ENCODE data around the gene CBLL1. TPM values are rescaled to one million over a fixed set of nuclear protein-coding genes. Genes with fewer than 3 reads are reported as not detected.

CBLL1 gene, protein sequence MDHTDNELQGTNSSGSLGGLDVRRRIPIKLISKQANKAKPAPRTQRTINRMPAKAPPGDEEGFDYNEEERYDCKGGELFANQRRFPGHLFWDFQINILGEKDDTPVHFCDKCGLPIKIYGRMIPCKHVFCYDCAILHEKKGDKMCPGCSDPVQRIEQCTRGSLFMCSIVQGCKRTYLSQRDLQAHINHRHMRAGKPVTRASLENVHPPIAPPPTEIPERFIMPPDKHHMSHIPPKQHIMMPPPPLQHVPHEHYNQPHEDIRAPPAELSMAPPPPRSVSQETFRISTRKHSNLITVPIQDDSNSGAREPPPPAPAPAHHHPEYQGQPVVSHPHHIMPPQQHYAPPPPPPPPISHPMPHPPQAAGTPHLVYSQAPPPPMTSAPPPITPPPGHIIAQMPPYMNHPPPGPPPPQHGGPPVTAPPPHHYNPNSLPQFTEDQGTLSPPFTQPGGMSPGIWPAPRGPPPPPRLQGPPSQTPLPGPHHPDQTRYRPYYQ
- total RNA-seq = 10 to 100 TPM; 27.5 to 49.3 (median 30.4) TPM

GRCh38 chr7:107743567-107744344 lies at the start of gene CBLL1:
TSS of gene CBLL1 (plus strand) at chr7:107744142. CDS start at chr7:107744164, 22 bp downstream.
- peaks cover 0 to 4% of the 10 kb centered on the region in 2 donors for H3K4me1 ChIP-seq
- peak within 1 kb of the TSS; percentile 95 to 98 for H3K27ac ChIP-seq
- peak; percentile 94 to 96 for DNase-seq (ENCODE audit: low spot score in 2 of 2)
- H3K27me3 ChIP-seq = no peaks in the 10 kb centered on the region
- peak within 1 kb of the TSS; percentile 81 to 95 (median 94) for H3K4me3 ChIP-seq
- H3K36me3 ChIP-seq = no peaks in the 10 kb centered on the region
- no peaks in the 10 kb centered on the region for H3K9me3 ChIP-seq
- TF ChIP-seq POLR2AphosphoS5 (IDR thresholded peaks at IDR 0.05) = peak; percentile 45 to 90 (median 79)
- TF ChIP-seq POLR2A (IDR thresholded peaks at IDR 0.05) = peak; percentile 49
- TF ChIP-seq, protein P1, sequence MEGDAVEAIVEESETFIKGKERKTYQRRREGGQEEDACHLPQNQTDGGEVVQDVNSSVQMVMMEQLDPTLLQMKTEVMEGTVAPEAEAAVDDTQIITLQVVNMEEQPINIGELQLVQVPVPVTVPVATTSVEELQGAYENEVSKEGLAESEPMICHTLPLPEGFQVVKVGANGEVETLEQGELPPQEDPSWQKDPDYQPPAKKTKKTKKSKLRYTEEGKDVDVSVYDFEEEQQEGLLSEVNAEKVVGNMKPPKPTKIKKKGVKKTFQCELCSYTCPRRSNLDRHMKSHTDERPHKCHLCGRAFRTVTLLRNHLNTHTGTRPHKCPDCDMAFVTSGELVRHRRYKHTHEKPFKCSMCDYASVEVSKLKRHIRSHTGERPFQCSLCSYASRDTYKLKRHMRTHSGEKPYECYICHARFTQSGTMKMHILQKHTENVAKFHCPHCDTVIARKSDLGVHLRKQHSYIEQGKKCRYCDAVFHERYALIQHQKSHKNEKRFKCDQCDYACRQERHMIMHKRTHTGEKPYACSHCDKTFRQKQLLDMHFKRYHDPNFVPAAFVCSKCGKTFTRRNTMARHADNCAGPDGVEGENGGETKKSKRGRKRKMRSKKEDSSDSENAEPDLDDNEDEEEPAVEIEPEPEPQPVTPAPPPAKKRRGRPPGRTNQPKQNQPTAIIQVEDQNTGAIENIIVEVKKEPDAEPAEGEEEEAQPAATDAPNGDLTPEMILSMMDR (IDR thresholded peaks at IDR 0.05) = peak; percentile 52 to 74 (median 74)
- intact Hi-C loops (cut with DNase I; ENCODE audit: low total_unique reads) = loop anchor here (10.0 kb wide), 1 partner anchor 131 kb away; no protein-coding TSS in a partner anchor

DNA sequence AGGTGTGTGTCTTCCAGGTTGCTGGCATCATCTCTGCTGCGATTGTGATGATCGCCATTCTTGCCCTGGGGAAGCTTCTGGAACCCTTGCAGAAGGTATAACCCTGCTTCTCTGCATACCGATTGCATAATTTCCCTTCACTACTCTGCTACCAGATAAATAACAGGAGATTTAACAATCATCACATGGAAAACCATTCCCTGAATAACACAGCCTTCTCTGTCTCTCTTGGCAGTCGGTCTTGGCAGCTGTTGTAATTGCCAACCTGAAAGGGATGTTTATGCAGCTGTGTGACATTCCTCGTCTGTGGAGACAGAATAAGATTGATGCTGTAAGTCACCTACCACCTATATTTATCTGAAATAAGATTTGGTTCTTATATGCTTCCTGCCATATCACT lies 49.6 kb upstream of the CBLL1 start:
- intact Hi-C loops (cut with DNase I; ENCODE audit: low total_unique reads) = no loop called here
- H3K4me3 ChIP-seq = peak overlapping the region in 1 of 3 donors; percentile 8
- no peaks in the 10 kb centered on the region for H3K36me3 ChIP-seq
- TF ChIP-seq, protein P1 (IDR thresholded peaks at IDR 0.05) = no peak
- TF ChIP-seq POLR2AphosphoS5 (IDR thresholded peaks at IDR 0.05) (peak in 1 of 3 donors; percentile 46), POLR2A (IDR thresholded peaks at IDR 0.05) (no peak)
- DNase-seq (ENCODE audit: low spot score in 2 of 2) = peak in 1 of 2 donors; percentile 69
- H3K27me3 ChIP-seq = no peaks in the 10 kb centered on the region
- no peaks in the 10 kb centered on the region for H3K9me3 ChIP-seq
- H3K4me1 ChIP-seq = no peaks in the 10 kb centered on the region
- peak overlapping the region; percentile 59 to 73 for H3K27ac ChIP-seq

GRCh38 chr7:107696330-107696946 lies 47.5 kb upstream of the CBLL1 start:
- peak overlapping the region in 1 of 2 donors; percentile 27 for H3K27ac ChIP-seq
- no peak overlapping the region for H3K4me3 ChIP-seq
- H3K9me3 ChIP-seq = no peaks in the 10 kb centered on the region
- intact Hi-C loops (cut with DNase I; ENCODE audit: low total_unique reads) = no loop called here
- no peaks in the 10 kb centered on the region for H3K36me3 ChIP-seq
- TF ChIP-seq, protein P1 (IDR thresholded peaks at IDR 0.05) = no peak
- no peak for TF ChIP-seq POLR2AphosphoS5 (IDR thresholded peaks at IDR 0.05)
- no peak for DNase-seq (ENCODE audit: low spot score in 2 of 2)
- H3K4me1 ChIP-seq = no peaks in the 10 kb centered on the region
- H3K27me3 ChIP-seq = no peaks in the 10 kb centered on the region

- no peaks in the 10 kb centered on the region for H3K4me1 ChIP-seq
- no peak for DNase-seq (ENCODE audit: low spot score in 2 of 2)
- H3K4me3 ChIP-seq = no peak overlapping the region
- H3K9me3 ChIP-seq = no peaks in the 10 kb centered on the region
- no peaks in the 10 kb centered on the region for H3K27me3 ChIP-seq
- no peak overlapping the region for H3K27ac ChIP-seq
- no peaks in the 10 kb centered on the region for H3K36me3 ChIP-seq
- TF ChIP-seq, protein P1 (IDR thresholded peaks at IDR 0.05) = no peak
- no peak for TF ChIP-seq POLR2AphosphoS5 (IDR thresholded peaks at IDR 0.05)
- no peak for TF ChIP-seq POLR2A (IDR thresholded peaks at IDR 0.05)
- intact Hi-C loops (cut with DNase I; ENCODE audit: low total_unique reads) = no loop called here
These were observed 46.5 kb upstream of the CBLL1 start for GRCh38 chr7:107697321-107698049.
